Stimulated activated CD8-positive, alpha-beta memory T cell treated with anti-CD3 and anti-CD28 coated beads, Interleukin-15, amount 100 ng/mL, for 1 hour (primary cell): ENCODE results near the gene FYN.
"Not testable (repeated sequence)": the region's sequence is repeated elsewhere in the genome, so short reads cannot be mapped to it uniquely, and the experiment has no call there.

Source experiments
- DNase-seq: peaks from one replicate; pipeline ENCODE4 v3.0.0-alpha.2; 2020; ENCODE audit warnings: low read depth

Gene FYN

GRCh38 chr6:111658462-111659154, 214.6 kb downstream of the FYN start:
- no peak for DNase-seq

DNA sequence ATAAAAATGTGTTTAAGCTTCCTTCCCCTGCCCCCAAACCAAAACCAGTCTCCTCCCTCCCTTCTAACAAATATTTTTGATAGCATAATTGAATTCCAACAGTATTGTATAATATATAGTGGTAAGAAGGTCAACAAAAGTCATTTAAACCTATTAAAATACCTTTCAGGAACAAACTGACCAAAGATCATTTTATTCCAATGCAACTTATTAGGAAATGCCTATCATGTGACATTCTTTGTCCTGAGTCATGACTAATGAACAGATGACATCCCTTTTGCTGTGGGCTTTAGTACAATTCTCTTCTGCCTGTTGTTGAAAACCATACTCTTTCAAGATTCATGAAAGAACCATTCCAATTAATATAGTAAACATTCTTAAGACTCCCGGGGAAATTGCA, 216.1 kb downstream of the FYN start:
- DNase-seq: no peak

GRCh38 chr6:111653979-111654378, 219.3 kb downstream of the FYN start:
- no peak for DNase-seq

- DNase-seq: no peak
These were observed 219.8 kb downstream of the FYN start for GRCh38 chr6:111653434-111653833.

DNA sequence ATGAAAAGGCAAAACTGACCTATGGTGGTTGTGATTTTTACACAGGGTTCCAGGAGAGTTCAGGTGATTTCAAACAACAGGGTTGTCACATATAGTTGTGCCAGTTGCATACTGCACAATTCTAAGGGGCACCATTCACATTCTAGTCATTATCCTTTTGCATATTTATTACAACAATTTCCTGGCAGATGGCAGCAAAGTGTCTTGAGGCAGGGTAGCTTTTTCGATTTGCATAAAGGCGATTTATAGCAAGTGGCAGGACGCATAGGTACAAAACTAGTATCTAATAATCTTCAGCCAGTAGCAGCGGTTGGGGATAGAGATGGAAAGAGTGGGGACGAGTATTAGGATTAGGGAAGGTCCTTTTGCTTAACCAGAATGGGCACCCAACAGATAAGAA, 221.1 kb downstream of the FYN start:
- DNase-seq: no peak

DNA sequence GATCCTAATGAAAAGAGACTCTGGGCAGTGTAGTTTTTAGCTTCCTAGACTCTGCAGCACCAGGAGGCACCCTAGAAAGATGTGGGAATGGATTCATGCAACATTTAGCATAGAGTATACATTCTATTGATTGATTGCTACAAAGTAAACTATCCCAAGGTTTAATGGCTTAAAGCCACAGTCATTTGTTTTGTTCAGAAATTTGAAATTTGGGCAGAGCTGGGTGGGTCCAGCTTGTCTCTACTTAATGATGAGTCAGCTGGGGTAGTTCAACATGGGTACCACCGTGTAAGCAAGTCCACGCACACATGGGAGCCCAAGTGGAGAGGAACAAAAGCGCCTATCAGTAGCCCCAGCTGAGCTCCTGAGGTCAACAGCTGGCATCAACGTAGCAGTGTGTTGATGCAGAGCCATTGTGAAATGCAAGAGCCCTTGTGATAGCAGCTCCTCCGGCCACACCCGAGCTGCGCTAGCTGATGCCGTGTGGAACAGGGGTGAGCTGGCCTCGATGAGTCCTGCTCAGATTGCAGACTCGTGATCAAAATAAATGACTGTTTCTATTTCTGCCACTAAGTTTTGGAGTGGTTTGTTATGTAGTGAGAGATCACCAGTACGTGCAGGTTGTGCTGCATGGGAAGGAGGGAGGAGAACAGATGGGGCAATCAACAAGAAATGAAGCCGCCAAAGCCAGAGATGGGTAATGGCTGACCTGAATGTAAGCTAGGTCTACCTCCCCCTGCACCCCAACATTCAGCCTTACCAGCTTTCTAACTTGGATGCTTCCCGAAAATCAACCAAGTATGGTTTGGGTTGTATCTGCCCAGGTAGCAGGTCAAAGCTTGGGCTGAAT, 221.8 kb downstream of the FYN start:
- no peak for DNase-seq

DNA sequence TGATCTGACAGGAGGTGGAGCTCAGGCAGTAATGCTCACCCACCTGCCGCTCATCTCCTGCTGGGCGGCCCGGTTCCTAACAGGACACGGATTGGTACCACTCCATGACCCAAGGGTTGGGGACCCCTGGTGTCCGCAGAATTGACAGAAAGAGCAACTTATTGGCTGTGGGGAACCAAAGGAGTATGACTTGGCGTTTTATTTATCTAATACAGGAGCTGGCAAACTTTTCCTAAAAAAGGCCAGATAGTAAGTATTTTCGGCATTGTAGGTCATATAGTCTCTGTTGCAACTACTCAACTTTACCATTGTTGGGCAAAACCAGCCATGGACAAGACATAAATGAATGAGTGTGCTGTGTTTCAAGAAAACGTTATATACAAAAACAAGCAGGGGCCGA, 223.2 kb downstream of the FYN start:
- DNase-seq: no peak

DNA sequence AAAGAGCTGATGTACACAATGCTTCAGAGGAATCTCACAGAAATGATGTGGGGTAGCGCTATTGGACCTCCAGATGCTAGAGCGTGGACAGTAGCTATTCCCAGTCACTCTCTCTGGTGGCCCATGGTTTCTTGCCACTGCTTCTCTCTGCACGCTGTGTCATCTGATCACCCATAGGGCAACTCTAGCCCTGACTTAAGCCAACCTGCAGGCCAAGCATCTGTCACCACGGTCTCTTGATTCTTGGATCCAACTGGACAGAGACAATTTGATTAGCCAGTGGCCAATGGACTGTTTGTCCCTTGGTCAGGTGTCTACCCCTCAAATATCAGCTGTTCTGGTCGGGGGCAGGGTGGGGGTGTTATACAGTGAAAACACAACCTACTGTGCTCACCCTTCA, 225.2 kb downstream of the FYN start:
- no peak for DNase-seq

DNA sequence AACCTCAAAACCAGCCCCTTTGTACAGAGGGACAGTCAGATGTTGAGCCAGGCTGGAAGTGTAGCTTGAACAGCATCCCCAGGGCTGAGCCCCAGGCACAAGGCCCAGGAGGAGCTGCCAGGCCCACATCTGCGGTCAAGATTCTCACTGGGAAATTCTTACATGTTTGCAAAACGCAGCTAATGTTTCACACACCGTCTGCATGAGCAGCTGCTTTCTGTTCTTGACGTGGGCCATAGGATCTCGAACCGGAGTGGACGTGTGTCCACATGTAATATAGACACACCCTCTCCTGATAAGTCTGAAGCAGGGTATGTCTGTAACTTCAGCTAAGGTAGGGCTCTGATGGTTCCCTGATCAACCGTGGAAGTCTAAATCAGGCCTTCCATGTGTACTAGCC, 226.3 kb downstream of the FYN start:
- DNase-seq: no peak

- no peak for DNase-seq
These were observed 227.2 kb downstream of the FYN start for GRCh38 chr6:111646034-111646433.

DNA sequence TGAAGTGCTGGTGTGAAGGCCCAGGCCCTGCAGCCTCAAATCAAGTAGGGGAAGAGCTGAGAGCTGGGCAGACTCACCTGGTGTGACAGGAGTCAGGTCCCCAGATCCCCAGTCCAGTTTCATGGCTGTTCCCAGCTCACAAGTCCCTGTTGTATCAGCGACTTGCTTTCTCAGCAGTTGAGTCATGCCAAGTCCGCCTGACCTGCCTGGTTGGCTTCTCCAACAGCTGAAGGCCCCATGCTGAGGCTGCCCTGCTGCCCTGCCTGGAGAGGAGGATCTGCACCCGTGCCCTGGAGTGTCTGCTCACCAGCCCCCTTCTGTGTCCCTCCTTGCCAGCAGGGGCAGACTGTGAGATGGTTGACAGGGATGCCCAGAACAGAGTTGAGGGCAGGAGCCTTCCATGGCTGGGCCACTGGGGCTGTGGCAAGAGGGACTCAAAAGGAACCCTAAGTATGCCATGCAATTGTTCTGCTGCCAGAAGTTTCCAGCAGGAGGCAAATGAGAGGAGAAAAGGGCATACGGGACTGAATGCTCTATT, 228.3 kb downstream of the FYN start:
- DNase-seq: no peak

DNA sequence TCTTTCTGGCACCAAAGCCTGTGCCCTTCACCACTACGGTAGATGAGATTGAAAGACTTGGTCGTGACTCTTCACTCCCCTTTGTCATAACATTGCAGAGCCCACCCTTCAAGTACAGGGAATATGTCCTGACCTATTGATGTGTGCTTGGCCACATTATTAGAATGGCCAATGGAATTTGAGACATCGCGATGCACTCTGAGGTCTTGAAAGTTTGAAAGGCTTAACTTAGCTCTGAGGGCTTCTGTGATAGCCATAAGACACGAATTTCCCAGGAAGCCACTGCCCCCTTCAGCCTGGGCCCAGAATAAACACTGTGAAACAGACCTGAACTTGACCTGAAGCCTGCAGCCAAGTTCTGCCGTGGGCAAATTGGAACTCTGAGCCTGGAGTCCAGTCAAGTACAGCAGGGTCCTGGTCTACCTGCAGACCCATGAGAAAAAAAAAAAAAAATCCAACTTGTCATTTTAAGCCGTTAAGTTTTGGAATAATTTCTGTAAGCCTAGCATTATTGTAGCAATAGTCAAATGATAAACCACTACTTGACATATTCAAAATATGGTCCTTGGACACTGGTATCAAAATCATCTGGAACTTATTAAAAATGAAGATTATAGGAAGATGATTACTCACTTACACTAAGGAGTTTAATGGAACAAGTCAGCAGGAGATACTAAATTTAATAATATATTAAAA, 230.6 kb downstream of the FYN start:
- no peak for DNase-seq

DNA sequence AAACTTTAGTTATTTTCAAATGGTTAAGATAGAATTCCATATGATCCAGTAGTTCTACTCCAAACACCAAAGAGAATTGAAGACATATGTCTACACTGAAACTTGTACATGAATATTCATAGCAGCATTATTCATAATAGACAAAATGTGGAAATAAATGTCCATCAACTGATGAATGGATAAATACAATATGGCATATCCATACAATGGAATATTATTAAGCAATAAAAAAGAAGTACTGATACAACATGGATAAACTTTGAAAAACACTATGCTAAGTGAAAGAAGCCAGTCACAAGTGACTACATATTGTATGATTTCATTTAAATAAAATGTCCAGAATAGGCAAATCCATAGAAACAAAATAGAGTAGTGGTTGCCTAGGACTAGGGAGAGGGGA, 234.0 kb downstream of the FYN start:
- DNase-seq: no peak

- DNase-seq: not testable (repeated sequence)
These were observed 238.3 kb downstream of the FYN start for GRCh38 chr6:111634981-111635380.

DNA sequence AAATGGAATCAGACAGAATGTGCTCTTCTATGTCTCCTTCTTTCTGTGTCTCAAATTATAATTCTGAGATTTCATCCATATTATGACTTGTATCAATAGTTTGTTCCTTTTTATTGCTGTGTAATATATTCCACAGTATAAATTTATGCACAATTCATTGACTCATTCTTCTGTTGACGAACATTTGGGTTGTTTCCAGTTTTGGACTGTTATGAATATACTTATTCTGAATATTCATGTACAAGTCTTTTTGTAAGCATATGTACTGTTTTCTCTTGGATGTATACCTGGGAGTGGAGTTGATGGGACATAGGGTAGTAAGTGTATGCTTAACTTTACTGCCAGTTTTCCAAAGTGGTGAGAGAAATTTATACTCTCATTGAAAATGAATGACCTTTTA, 239.4 kb downstream of the FYN start:
- no peak for DNase-seq

DNA sequence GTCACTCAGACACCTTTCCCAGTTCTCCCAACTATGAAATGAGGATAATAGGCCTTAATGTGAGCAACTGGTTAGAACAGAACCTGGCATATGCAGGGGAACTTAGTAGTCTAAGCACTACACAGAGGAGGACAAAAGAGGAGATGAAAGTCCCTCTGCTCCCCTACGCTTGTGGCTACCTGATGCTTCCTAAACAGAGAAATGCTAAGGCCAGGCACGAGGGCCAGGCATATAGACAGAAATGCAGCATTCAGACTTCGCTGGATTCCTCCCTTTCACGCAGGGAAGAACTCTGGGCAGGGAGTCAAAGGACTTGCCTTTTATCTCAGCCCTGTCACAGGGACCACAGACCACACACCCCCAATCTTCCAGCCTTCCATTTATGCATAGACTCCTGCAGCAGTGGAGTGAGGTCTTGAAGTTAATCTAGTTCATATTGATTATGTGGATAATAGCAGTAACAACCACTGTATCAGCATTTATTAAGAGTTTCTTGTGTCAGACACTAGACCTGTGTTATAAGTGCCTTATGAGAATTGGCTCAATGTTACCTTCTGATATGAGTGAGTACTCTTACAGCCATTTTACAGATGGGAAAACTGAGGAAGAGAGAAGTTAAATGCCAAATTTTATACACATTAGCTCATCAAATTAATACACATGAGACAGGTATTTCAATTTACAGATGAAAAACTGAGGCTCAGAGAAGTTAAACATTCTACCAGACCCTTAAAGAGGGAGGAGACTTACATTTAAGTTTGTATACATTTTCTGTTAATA, 240.6 kb downstream of the FYN start:
- no peak for DNase-seq

- no peak for DNase-seq
These were observed 241.3 kb downstream of the FYN start for GRCh38 chr6:111631903-111632460.

- DNase-seq: no peak
These were observed 242.2 kb downstream of the FYN start for GRCh38 chr6:111631018-111631417.

DNA sequence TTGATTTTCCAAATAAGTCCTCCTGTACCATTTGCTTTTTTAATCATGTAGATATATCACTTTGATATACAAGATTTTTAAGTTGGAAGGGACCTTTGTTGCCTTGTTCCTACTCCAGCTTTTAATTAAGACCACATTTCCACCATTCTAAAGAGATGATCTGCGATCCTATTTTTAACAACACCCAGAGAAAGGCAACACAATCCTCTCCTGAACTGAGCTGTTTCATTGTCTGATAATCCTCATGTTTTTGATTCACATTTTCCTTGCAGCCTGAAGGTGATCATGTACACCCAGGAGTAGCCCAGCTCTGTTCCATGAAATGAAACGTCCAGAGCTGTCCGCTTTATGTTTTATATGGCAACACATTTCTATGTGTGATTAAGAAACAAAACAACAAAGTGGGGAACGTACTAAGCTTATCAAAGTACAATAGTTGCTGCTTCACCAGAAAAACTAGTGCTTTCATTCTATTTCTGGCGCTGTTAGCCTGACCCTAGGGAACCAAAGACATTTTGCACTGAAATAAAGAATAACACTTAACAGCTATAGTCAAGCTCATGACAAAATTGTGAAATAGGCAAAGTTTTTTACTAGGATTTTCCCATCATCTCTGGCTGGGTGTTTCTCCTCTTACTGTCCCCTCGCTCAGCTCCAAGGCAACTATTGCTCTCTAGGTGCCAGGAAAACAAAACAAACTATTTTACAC, 245.0 kb downstream of the FYN start:
- no peak for DNase-seq

DNA sequence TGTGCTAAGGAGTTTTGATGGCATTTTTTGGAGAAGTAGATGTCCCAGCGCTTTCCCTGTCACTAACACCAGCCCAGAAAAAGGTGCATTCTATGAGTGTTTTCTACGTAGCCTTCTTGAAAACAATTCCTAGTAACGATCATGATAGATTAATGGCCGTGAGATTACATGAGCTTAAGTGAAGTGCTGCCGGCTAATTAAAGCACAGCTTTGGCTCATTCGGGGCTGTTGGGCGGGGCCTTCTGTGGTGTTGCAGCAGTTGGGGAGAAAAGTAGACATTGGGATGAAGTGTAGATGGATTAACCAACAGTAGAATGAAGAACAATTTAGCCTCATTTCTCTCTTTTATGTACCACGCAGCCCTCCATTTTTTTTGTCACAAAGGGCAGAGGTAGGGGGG, 246.8 kb downstream of the FYN start:
- no peak for DNase-seq
